Activated CD8-positive, alpha-beta memory T cell treated with anti-CD3 and anti-CD28 coated beads for 4 hours (primary cell): ENCODE measurements around the gene ATP5ME.
"Not testable (repeated sequence)": the region's sequence is repeated elsewhere in the genome, so short reads cannot be mapped to it uniquely, and the experiment has no call there.

Experiments
- DNase-seq, 2 donors: peaks; one replicate each; pipeline ENCODE4 v3.0.0-alpha.2; 2020; ENCODE audit warnings: low read depth in 2 of 2

ATP5ME gene

GRCh38 chr4:668219-668618, 5.9 kb downstream of the ATP5ME start:
- DNase-seq, result not testable (repeated sequence)

GRCh38 chr4:667545-667925, 6.5 kb downstream of the ATP5ME start:
- DNase-seq, result no peak

- DNase-seq, result no peak
Measured at GRCh38 chr4:666822-667544, 7.1 kb downstream of the ATP5ME start.

- DNase-seq, result no peak
Measured at GRCh38 chr4:666436-666810, 7.7 kb downstream of the ATP5ME start.

- DNase-seq, result no peak
Measured at GRCh38 chr4:665751-666435, 8.2 kb downstream of the ATP5ME start.

GRCh38 chr4:665381-665750, 8.7 kb downstream of the ATP5ME start:
- no peak for DNase-seq

GRCh38 chr4:664713-665231, 9.3 kb downstream of the ATP5ME start:
- DNase-seq, result no peak

- DNase-seq, result peak; percentile 65 to 67
Measured at GRCh38 chr4:663438-664428, 10.3 kb downstream of the ATP5ME start.

GRCh38 chr4:663046-663437, 11.0 kb downstream of the ATP5ME start:
- DNase-seq, result no peak

- DNase-seq, result no peak
Measured at GRCh38 chr4:661881-662761, 12.0 kb downstream of the ATP5ME start.

- no peak for DNase-seq
Measured at GRCh38 chr4:661231-661630, 12.8 kb downstream of the ATP5ME start.

- no peak for DNase-seq
Measured at GRCh38 chr4:660401-660800, 13.7 kb downstream of the ATP5ME start.

- no peak for DNase-seq
Measured at GRCh38 chr4:659851-660250, 14.2 kb downstream of the ATP5ME start.

GRCh38 chr4:658681-659667, 15.1 kb downstream of the ATP5ME start:
- DNase-seq, result no peak

GRCh38 chr4:657834-658667, 16.0 kb downstream of the ATP5ME start:
- DNase-seq, result no peak

- no peak for DNase-seq
Measured at GRCh38 chr4:657338-657833, 16.7 kb downstream of the ATP5ME start.

GRCh38 chr4:656436-657337, 17.4 kb downstream of the ATP5ME start:
- DNase-seq, result no peak
